GM23248 (cell line): Measurements from ENCODE around the gene EMD. TPM values are rescaled to one million over a fixed set of nuclear protein-coding genes. Genes with fewer than 3 reads are reported as not detected.

Experiments used
- DNase-seq: peaks from one replicate; pipeline ENCODE4 v3.0.0-alpha.2; 2015
- H2AFZ ChIP-seq: fragments of 200-600 bp; sonication (generic); 2 replicates; pipeline ENCODE4 v1.6.1; 2016; ENCODE audit warnings: antibody characterized with exemption
- H3F3A ChIP-seq: fragments of 200-600 bp; sonication (generic); 2 replicates; pipeline ENCODE4 v1.6.1; 2016; ENCODE audit warnings: mild to moderate bottlenecking, antibody characterized with exemption, mixed run types; ENCODE audit not compliant: insufficient read depth
- H3K27ac ChIP-seq: fragments of 200-600 bp; sonication (generic); 2 replicates; pipeline ENCODE4 v1.5.1; 2016; ENCODE audit warnings: mild to moderate bottlenecking
- H3K27me3 ChIP-seq: fragments of 200-600 bp; sonication (generic); replicated peaks from 2 replicates; pipeline ENCODE4 v1.6.1; 2016; ENCODE audit warnings: mild to moderate bottlenecking; ENCODE audit not compliant: insufficient read depth
- H3K36me3 ChIP-seq: fragments of 200-600 bp; sonication (generic); 2 replicates; pipeline ENCODE4 v1.6.1; 2016; ENCODE audit warnings: low read depth, mild to moderate bottlenecking
- H3K4me1 ChIP-seq: fragments of 200-600 bp; sonication (generic); 2 replicates; pipeline ENCODE4 v1.6.1; 2016; ENCODE audit warnings: mild to moderate bottlenecking; ENCODE audit not compliant: insufficient read depth
- H3K4me2 ChIP-seq: fragments of 200-600 bp; sonication (generic); one replicate; pipeline ENCODE4 v1.6.1; 2016; ENCODE audit warnings: mild to moderate bottlenecking; ENCODE audit not compliant: unreplicated experiment
- H3K4me3 ChIP-seq: fragments of 200-600 bp; sonication (generic); 2 replicates; pipeline ENCODE4 v1.5.1; 2016; ENCODE audit warnings: mild to moderate bottlenecking
- H3K79me2 ChIP-seq: fragments of 200-600 bp; sonication (generic); 2 replicates; pipeline ENCODE4 v1.6.1; 2016; ENCODE audit warnings: mild to moderate bottlenecking; ENCODE audit not compliant: insufficient read depth
- H3K9ac ChIP-seq: fragments of 200-600 bp; sonication (generic); 2 replicates; pipeline ENCODE4 v1.6.1; 2016; ENCODE audit warnings: mild to moderate bottlenecking
- H3K9me2 ChIP-seq: fragments of 200-600 bp; sonication (generic); 2 replicates; pipeline ENCODE4 v1.6.1; 2016; ENCODE audit warnings: mixed run types, mild to moderate bottlenecking, moderate library complexity; ENCODE audit not compliant: insufficient read depth
- H3K9me3 ChIP-seq: fragments of 200-600 bp; sonication (generic); one replicate; pipeline ENCODE4 v1.6.1; 2017; ENCODE audit warnings: low read depth
- H4K20me1 ChIP-seq: fragments of 200-600 bp; sonication (generic); 2 replicates; pipeline ENCODE4 v1.6.0; 2016; ENCODE audit not compliant: insufficient read depth
- EZH2 ChIP-seq: fragments of 200-600 bp; sonication (generic); IDR thresholded peaks from 2 replicates; pipeline ENCODE4 v1.6.1; 2018; ENCODE audit warnings: antibody characterized with exemption, mild to moderate bottlenecking; ENCODE audit not compliant: insufficient read depth, poor library complexity, severe bottlenecking
- EZH2phosphoT487 ChIP-seq: fragments of 200-600 bp; sonication (generic); IDR thresholded peaks from 2 replicates; pipeline ENCODE4 v1.6.1; 2018; ENCODE audit warnings: antibody characterized with exemption, moderate library complexity, mild to moderate bottlenecking, low read depth; ENCODE audit not compliant: insufficient read depth
- WGBS, 2 experiments: methylation state at CpG; one replicate each; pipeline ENCODE4 v1.1.6; 2015 to 2017; ENCODE audit warnings: low lambda C conversion rate in 2 of 2, low coverage in 1 of 2; ENCODE audit errors: missing lambda C conversion rate in 2 of 2; 5-methylcytosine and 5-hydroxymethylcytosine counted together
- in situ Hi-C: fragments of 300-500 bp; cut with MboI; formaldehyde crosslinking; loops from 2 replicates; pipeline ENCODE4 v1.15.0; 2020
- polyA plus RNA-seq: library from polyadenylated mRNA; unstranded; fragments of >200 nt; fragmentation: Nextera tagmentation; extraction: Ambion mirVana; gene quantifications from 2 replicates; pipeline ENCODE4 v1.2.1, GENCODE V29; 2016
- total RNA-seq: library from RNA; depleted of rRNA; stranded (reverse); fragments of >200 nt; shearing (Covaris generic); gene quantifications from 2 replicates; pipeline ENCODE4 v1.2.3, GENCODE V29; 2014

Gene EMD
- total and polyA plus RNA-seq, 2 experiments from 2014 or later = 39.7 to 96.0 TPM

GRCh38 chrX:154404625-154405192 lies 25.6 kb downstream of the EMD start:
- H3K36me3 ChIP-seq = peaks cover 16% of the 10 kb centered on the region; the same call in 1 of the 2 replicates
- TF ChIP-seq EZH2 = no peak
- TF ChIP-seq EZH2phosphoT487 = no peak
- H3K4me2 ChIP-seq = no peak overlapping the region
- no peaks in the 10 kb centered on the region for H4K20me1 ChIP-seq
- H3K9me3 ChIP-seq = no peaks in the 10 kb centered on the region
- H2AFZ ChIP-seq = no peak overlapping the region
- H3K4me3 ChIP-seq = no peak overlapping the region
- no peaks in the 10 kb centered on the region; the same call in 1 of the 2 replicates for H3K4me1 ChIP-seq
- H3K9me2 ChIP-seq = no peaks in the 10 kb centered on the region
- no peaks in the 10 kb centered on the region for H3K27me3 ChIP-seq
- WGBS, 2 experiments = 85 to 91% methylated on average over 10 to 15 of the region's 16 CpGs
- DNase-seq = no peak
- no peak overlapping the region for H3K27ac ChIP-seq
- H3F3A ChIP-seq = peaks cover 26% of the 10 kb centered on the region
- no peak overlapping the region for H3K9ac ChIP-seq
- peaks cover 31% of the 10 kb centered on the region for H3K79me2 ChIP-seq
- in situ Hi-C loops = no loop called here

- no peaks in the 10 kb centered on the region for H3K9me3 ChIP-seq
- peak overlapping the region; percentile 84 for H3K4me2 ChIP-seq
- H3K36me3 ChIP-seq = no peaks in the 10 kb centered on the region
- 19 to 28% methylated on average over 8 to 10 of the region's 10 CpGs for WGBS, 2 experiments
- H3K27me3 ChIP-seq = no peaks in the 10 kb centered on the region
- in situ Hi-C loops = no loop called here
- H3K79me2 ChIP-seq = peaks cover 31% of the 10 kb centered on the region
- no peaks in the 10 kb centered on the region for H4K20me1 ChIP-seq
- no peaks in the 10 kb centered on the region for H3F3A ChIP-seq
- H3K27ac ChIP-seq = peak overlapping the region; percentile 82
- H3K4me3 ChIP-seq = peak overlapping the region; percentile 84
- H3K9ac ChIP-seq = peak overlapping the region; percentile 93
- no peak for DNase-seq
- peaks cover 6% of the 10 kb centered on the region; the same call in 1 of the 2 replicates for H3K4me1 ChIP-seq
- peak overlapping the region; percentile 70 for H2AFZ ChIP-seq
- no peaks in the 10 kb centered on the region for H3K9me2 ChIP-seq
- TF ChIP-seq EZH2phosphoT487 = no peak
- TF ChIP-seq EZH2 = no peak
These were observed 29.6 kb downstream of the EMD start for GRCh38 chrX:154408659-154409221.

- Histone ChIP-seq H3K27ac (peak within 1 kb of the TSS; percentile 82), H3K9ac (peak within 1 kb of the TSS; percentile 93), H4K20me1 (no peaks in the 10 kb centered on the region), H3K4me3 (peak within 1 kb of the TSS; percentile 84), H3K27me3 (no peaks in the 10 kb centered on the region), H3K9me2 (no peaks in the 10 kb centered on the region), H3K79me2 (peaks cover 31% of the 10 kb centered on the region), H3K4me1 (peaks cover 6% of the 10 kb centered on the region; the same call in 1 of the 2 replicates), H3K4me2 (peak within 1 kb of the TSS; percentile 84), H3K36me3 (no peaks in the 10 kb centered on the region), H3K9me3 (no peaks in the 10 kb centered on the region), H2AFZ (peak within 1 kb of the TSS; percentile 70), H3F3A (no peaks in the 10 kb centered on the region)
- TF ChIP-seq EZH2 (no peak), EZH2phosphoT487 (no peak)
- 12 to 44% methylated on average over 7 to 10 of the region's 26 CpGs for WGBS, 2 experiments
- peak; percentile 91 for DNase-seq
- in situ Hi-C loops = no loop called here
These were observed 30.3 kb downstream of the EMD start, which contains the start of gene DNASE1L1 for GRCh38 chrX:154409222-154409871. DNASE1L1 (minus strand) TSS chrX:154409254; CDS start chrX:154405568, 3,686 bp downstream.

GRCh38 chrX:154411981-154412340 lies 32.9 kb downstream of the EMD start:
- WGBS, 2 experiments = 0 to 3% methylated on average over 6 to 12 of the region's 29 CpGs
- in situ Hi-C loops = no loop called here
- H3K27me3 ChIP-seq = no peaks in the 10 kb centered on the region
- TF ChIP-seq EZH2 (no peak), EZH2phosphoT487 (no peak)
- no peaks in the 10 kb centered on the region for H3K9me3 ChIP-seq
- no peaks in the 10 kb centered on the region for H3K36me3 ChIP-seq
- H3F3A ChIP-seq = no peaks in the 10 kb centered on the region
- H4K20me1 ChIP-seq = no peaks in the 10 kb centered on the region
- DNase-seq = peak; percentile 71
- H3K4me2 ChIP-seq = peak overlapping the region; percentile 73
- H3K9ac ChIP-seq = peak overlapping the region; percentile 80
- H3K4me3 ChIP-seq = peak overlapping the region; percentile 79
- H3K9me2 ChIP-seq = no peaks in the 10 kb centered on the region
- peaks cover 31% of the 10 kb centered on the region for H3K79me2 ChIP-seq
- H3K4me1 ChIP-seq = peaks cover 6% of the 10 kb centered on the region; the same call in 1 of the 2 replicates
- peak overlapping the region; percentile 76 for H3K27ac ChIP-seq
- H2AFZ ChIP-seq = peak overlapping the region; percentile 76
